ENCODE results near the gene CRYBB3. TPM values are rescaled to one million over a fixed set of nuclear protein-coding genes. Genes with fewer than 3 reads are reported as not detected.

CRYBB3 gene
- total and polyA plus RNA-seq, 9 of the 15 experiments (the other 6 are each of a cell fraction or from before 2014, with no cell fraction given) = not detected

DNA sequence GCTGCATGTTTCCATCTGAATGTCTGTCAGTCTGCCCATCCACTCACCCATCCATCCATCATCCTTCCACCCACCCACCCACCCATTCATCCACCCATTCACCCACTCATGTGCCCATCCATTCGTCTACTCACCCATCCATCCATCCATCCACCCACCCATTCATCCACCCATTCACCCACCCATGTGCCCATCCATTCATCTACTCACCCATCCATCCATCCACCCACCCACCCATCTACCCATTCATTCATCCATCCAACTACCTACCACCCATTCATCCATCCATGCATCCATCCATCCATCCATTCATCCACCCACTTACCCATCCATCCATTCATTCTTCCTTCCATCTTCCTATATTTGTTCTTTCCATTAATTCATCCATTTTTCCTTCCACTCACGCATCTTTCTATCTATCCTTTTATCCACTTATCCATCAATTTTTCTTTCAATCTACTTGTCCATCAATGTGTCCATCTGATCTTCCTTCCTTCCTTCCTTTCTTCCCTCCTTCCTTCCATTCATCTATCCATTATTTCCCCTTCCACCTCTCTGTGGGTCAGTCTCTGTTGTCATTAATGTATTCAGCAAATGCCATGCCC is 8.0 kb downstream of the CRYBB3 start (continued):
- TF ChIP-seq, protein P1, sequence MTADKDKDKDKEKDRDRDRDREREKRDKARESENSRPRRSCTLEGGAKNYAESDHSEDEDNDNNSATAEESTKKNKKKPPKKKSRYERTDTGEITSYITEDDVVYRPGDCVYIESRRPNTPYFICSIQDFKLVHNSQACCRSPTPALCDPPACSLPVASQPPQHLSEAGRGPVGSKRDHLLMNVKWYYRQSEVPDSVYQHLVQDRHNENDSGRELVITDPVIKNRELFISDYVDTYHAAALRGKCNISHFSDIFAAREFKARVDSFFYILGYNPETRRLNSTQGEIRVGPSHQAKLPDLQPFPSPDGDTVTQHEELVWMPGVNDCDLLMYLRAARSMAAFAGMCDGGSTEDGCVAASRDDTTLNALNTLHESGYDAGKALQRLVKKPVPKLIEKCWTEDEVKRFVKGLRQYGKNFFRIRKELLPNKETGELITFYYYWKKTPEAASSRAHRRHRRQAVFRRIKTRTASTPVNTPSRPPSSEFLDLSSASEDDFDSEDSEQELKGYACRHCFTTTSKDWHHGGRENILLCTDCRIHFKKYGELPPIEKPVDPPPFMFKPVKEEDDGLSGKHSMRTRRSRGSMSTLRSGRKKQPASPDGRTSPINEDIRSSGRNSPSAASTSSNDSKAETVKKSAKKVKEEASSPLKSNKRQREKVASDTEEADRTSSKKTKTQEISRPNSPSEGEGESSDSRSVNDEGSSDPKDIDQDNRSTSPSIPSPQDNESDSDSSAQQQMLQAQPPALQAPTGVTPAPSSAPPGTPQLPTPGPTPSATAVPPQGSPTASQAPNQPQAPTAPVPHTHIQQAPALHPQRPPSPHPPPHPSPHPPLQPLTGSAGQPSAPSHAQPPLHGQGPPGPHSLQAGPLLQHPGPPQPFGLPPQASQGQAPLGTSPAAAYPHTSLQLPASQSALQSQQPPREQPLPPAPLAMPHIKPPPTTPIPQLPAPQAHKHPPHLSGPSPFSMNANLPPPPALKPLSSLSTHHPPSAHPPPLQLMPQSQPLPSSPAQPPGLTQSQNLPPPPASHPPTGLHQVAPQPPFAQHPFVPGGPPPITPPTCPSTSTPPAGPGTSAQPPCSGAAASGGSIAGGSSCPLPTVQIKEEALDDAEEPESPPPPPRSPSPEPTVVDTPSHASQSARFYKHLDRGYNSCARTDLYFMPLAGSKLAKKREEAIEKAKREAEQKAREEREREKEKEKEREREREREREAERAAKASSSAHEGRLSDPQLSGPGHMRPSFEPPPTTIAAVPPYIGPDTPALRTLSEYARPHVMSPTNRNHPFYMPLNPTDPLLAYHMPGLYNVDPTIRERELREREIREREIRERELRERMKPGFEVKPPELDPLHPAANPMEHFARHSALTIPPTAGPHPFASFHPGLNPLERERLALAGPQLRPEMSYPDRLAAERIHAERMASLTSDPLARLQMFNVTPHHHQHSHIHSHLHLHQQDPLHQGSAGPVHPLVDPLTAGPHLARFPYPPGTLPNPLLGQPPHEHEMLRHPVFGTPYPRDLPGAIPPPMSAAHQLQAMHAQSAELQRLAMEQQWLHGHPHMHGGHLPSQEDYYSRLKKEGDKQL (CRISPR knock-in tag; IDR thresholded peaks at IDR 0.05; ENCODE audit: borderline replicate concordance) = no peak
- no peak for TF ChIP-seq TAF9B (IDR thresholded peaks at IDR 0.05; ENCODE audit: partially characterized antibody)
- no peak for TF ChIP-seq ZNF408 (CRISPR knock-in tag; IDR thresholded peaks at IDR 0.05; ENCODE audit: low read depth)
- no peak for TF ChIP-seq ZFP36 (IDR thresholded peaks at IDR 0.05; ENCODE audit: low read depth, low read length, partially characterized antibody)
- TF ChIP-seq, protein P2, sequence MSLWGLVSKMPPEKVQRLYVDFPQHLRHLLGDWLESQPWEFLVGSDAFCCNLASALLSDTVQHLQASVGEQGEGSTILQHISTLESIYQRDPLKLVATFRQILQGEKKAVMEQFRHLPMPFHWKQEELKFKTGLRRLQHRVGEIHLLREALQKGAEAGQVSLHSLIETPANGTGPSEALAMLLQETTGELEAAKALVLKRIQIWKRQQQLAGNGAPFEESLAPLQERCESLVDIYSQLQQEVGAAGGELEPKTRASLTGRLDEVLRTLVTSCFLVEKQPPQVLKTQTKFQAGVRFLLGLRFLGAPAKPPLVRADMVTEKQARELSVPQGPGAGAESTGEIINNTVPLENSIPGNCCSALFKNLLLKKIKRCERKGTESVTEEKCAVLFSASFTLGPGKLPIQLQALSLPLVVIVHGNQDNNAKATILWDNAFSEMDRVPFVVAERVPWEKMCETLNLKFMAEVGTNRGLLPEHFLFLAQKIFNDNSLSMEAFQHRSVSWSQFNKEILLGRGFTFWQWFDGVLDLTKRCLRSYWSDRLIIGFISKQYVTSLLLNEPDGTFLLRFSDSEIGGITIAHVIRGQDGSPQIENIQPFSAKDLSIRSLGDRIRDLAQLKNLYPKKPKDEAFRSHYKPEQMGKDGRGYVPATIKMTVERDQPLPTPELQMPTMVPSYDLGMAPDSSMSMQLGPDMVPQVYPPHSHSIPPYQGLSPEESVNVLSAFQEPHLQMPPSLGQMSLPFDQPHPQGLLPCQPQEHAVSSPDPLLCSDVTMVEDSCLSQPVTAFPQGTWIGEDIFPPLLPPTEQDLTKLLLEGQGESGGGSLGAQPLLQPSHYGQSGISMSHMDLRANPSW (CRISPR knock-in tag; IDR thresholded peaks at IDR 0.05) = no peak
- TF ChIP-seq, protein P3, sequence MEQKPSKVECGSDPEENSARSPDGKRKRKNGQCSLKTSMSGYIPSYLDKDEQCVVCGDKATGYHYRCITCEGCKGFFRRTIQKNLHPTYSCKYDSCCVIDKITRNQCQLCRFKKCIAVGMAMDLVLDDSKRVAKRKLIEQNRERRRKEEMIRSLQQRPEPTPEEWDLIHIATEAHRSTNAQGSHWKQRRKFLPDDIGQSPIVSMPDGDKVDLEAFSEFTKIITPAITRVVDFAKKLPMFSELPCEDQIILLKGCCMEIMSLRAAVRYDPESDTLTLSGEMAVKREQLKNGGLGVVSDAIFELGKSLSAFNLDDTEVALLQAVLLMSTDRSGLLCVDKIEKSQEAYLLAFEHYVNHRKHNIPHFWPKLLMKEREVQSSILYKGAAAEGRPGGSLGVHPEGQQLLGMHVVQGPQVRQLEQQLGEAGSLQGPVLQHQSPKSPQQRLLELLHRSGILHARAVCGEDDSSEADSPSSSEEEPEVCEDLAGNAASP (IDR thresholded peaks at IDR 0.05) = no peak
- TF ChIP-seq EGR1 (conservative IDR thresholded peaks at IDR 0.05) = no peak
- TF ChIP-seq, protein P4, sequence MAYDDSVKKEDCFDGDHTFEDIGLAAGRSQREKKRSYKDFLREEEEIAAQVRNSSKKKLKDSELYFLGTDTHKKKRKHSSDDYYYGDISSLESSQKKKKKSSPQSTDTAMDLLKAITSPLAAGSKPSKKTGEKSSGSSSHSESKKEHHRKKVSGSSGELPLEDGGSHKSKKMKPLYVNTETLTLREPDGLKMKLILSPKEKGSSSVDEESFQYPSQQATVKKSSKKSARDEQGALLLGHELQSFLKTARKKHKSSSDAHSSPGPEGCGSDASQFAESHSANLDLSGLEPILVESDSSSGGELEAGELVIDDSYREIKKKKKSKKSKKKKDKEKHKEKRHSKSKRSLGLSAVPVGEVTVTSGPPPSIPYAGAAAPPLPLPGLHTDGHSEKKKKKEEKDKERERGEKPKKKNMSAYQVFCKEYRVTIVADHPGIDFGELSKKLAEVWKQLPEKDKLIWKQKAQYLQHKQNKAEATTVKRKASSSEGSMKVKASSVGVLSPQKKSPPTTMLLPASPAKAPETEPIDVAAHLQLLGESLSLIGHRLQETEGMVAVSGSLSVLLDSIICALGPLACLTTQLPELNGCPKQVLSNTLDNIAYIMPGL (CRISPR knock-in tag; IDR thresholded peaks at IDR 0.05) = no peak
- no peak for TF ChIP-seq ZNF197 (CRISPR knock-in tag; IDR thresholded peaks at IDR 0.05; ENCODE audit: low read depth)
- TF ChIP-seq, protein P5, sequence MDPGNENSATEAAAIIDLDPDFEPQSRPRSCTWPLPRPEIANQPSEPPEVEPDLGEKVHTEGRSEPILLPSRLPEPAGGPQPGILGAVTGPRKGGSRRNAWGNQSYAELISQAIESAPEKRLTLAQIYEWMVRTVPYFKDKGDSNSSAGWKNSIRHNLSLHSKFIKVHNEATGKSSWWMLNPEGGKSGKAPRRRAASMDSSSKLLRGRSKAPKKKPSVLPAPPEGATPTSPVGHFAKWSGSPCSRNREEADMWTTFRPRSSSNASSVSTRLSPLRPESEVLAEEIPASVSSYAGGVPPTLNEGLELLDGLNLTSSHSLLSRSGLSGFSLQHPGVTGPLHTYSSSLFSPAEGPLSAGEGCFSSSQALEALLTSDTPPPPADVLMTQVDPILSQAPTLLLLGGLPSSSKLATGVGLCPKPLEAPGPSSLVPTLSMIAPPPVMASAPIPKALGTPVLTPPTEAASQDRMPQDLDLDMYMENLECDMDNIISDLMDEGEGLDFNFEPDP (CRISPR knock-in tag; IDR thresholded peaks at IDR 0.05) = no peak
- TF ChIP-seq, protein P6, sequence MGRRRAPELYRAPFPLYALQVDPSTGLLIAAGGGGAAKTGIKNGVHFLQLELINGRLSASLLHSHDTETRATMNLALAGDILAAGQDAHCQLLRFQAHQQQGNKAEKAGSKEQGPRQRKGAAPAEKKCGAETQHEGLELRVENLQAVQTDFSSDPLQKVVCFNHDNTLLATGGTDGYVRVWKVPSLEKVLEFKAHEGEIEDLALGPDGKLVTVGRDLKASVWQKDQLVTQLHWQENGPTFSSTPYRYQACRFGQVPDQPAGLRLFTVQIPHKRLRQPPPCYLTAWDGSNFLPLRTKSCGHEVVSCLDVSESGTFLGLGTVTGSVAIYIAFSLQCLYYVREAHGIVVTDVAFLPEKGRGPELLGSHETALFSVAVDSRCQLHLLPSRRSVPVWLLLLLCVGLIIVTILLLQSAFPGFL (CRISPR knock-in tag; IDR thresholded peaks at IDR 0.05) = no peak
- no peak for TF ChIP-seq ATF7 (IDR thresholded peaks at IDR 0.05)

Data from K562 (cell line).